GM19328 (cell line): Measurements from ENCODE around the gene MINDY2.
"Not testable (repeated sequence)": the region's sequence is repeated elsewhere in the genome, so short reads cannot be mapped to it uniquely, and the experiment has no call there.

Experiments used
- ATAC-seq: cut with Tn5 transposase; IDR thresholded peaks from one replicate; pipeline ENCODE4 v1.9.1; 2021; ENCODE audit warnings: mild to moderate bottlenecking, moderate library complexity; ENCODE audit not compliant: unreplicated experiment

MINDY2 gene

DNA sequence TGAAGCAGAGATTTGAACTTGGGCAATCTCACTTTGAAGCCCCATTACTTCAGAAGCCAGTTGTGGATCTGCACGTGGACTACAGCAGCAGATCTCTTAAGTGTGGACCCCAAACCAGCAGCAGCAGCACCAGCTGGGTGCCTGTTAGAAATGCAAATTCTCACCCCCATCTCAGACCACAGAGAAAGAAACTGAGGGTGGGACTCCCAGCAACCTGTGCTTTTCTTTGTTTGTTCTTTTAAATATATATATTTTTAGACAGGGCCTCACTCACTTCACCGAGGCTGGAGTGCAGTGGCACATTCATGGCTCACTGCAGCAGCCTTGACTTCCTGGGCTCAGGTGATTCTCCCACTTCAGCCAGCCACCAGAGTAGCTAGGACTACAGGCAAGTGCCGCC is 109.2 kb downstream of the MINDY2 start:
- ATAC-seq = no peak

DNA sequence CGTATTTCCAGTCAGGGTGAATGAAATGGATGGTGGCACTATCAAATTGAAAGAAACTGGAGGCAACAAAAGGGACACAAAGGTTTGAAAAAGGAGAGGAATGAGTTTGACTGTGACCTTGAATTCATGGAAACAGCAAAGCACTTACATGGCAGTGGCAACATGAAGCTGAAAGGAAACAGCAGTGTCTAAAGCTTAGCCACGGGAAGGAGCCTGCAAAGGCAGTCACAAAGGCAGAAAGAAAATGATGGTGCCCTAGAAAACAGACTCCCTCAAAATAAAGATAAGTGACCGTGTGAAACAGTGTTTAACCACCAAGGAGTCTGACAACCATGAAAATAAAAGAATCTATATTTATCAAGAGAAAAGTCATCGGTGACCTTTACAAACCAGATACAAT is 111.1 kb downstream of the MINDY2 start:
- ATAC-seq = no peak

DNA sequence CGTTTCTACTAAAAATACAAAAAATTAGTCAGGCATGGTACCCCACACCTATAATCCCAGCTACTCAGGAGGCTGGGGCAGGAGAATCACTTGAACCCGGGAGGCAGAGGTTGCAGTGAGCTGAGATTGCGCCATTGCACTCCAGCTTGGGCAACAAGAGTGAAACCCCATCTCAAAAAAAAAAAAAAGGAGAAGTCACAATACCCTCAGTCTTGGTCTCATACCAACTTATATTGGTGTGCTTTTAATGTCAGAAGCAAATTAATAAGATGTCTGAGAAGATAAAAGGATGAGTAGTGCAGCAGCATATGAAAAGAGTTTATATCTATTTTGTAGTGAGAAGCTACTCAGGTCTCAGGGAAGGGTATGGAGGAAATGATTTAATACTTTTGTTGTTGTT is 112.8 kb downstream of the MINDY2 start:
- ATAC-seq = not testable (repeated sequence)

DNA sequence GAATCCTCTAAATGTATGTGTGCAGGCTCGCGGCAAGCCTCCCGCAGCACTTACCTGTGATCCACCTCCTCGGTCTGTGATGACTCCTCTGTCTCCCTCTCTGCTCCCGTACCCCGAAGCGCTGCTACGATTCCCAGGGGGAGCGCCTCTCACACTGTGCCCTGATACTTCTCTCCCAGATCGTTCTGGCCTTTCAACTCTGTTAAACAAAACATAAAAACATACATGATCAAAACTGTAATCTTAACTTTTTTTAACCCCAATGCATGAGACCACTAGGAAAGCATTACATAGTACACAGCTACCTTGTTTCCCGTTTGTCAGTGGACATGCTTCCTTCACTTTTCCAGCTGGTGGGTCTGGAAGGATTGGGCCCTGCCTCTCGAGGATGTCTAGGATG is 115.8 kb downstream of the MINDY2 start:
- ATAC-seq = no peak

DNA sequence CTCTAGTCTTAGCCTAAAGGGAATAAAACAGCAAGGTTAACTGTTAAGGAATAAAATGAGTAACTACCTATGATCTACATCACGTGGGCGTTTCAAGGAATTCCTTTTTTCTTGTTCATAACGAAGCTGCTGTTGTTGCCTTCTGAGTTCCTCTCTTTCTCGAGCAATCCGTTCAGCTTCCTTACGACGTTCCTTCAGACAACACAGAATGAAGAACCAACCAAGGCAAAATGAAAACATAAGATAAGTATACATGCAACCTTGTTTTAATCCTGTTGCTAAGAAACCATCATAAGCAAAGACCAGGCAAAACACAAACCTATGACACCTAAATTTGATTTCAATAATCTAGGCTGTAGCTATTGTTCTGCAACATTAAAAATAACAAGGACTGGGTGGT is 118.3 kb downstream of the MINDY2 start:
- no peak for ATAC-seq

DNA sequence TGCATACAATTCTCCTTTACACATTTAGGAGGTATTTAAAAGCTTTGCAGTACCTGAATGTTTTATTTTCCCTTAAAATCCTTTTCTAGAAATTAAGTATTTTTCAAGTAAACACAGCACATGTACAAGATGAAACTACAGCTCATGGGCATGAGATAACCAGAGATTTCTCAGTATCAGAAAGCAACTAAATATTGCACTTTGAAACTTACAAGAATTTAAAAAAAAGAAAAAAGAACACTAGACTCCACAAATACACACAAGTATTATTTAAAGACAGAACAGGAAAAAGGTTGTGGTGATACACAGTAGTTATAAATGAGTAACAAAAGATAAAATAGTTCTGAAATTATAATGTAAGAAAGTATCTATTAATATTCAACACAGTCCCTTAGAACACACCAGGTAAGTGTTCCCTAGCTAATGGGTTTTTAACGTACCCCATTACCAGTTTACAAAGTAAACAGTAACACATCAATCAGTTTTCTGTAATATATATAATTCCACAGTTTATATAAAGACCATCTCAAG is 127.1 kb downstream of the MINDY2 start:
- ATAC-seq = no peak

DNA sequence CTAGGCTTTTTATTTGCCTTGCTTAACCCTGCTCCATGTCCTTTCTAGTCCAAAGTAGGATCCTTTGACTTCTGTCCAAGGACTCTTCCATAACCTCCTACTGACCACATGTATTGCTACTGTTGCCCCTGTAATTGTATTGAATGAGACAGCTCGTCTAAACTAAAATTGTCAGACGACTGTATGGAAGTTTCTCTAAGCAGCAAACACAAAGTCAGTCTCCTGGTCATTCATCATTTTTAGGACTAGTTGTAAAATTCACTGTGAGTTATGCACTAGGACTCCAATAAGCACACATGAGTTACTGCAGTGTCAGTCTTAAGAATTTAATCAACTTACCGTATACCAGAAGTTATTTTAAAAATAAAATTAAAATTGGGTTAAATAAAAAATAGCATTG is 129.5 kb downstream of the MINDY2 start:
- ATAC-seq = no peak

DNA sequence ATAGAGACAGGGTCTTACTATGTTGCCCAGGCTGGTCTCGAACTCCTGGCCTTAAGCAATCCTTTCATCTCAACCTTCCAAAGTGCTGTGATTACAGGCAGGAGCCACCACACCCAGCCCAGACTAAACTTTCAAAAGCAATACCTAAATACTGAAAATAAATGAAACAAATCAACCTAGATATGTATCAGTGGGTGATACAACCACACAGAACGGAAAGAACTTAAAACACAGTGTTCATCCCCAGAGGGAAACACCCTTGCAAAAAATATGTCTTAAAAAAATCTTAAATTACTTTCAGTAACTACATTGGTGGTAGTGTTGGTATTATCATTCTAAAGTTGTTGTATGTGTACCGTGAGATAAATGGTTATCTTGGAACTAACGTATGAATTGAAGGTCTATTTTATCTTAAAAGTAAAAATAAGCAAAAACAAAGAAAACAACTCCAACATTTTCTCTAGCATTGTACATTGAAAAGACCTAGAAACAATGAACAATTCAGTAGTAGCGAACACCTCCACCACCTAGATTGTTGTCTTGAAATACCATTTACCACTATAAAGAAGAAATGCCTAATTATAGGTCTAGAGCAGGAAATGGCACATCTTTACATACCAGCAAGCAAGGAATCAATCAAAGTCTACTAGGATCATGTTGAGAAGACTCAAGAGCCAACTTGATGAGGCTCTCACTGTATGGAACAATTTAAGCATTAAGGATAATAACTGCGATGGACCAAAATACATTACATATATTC is 137.6 kb downstream of the MINDY2 start:
- no peak for ATAC-seq

DNA sequence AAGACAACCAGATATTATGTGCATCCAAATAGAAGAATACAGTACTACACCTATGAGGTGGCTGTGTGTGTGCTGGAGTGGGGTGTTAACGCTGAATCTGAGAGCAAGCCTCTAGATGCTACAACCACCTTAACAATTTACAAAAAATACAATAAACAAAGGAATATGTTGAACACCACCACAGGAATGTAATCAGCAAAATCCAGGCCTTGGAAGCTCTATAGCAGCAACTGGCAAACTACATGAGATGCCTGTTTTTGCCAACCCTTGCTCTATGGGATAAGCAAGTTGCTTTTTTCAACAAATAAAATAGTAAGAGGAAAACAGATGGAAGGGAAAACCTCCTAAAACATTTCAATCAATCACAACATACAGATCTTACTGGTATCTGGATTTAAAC is 138.5 kb downstream of the MINDY2 start:
- ATAC-seq = no peak

DNA sequence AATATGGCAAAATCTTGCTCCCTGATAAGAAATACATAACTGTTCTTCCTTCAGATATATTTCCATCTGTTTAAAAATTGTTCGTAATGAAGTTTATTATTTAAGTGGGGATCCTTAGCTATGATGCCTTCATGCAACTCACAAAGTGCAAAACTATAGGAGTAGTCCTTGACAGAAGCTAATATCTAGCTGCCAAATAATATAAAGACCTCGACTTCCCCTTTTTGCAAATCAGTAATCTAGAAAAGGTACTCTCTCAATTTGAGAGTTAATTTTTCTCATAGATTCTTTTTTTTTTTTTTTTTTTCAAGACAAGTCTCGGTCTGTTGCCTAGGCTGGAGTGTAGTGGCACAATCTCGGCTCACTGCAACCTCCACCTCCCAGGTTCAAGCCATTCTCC is 139.4 kb downstream of the MINDY2 start:
- ATAC-seq = no peak
